Mucosa of descending colon (tissue), 3 donors: ENCODE data around the gene WDR86. TPM values are rescaled to one million over a fixed set of nuclear protein-coding genes. Genes with fewer than 3 reads are reported as not detected.

Experiments
- ATAC-seq: fragments of 200-7000 bp; cut with Tn5 transposase; one replicate; pipeline ENCODE4 v1.9.1; 2020; ENCODE audit warnings: mild to moderate bottlenecking, moderate library complexity
- DNase-seq, 3 donors: peaks; one replicate each; pipeline ENCODE4 v3.0.0-alpha.2; 2020
- H3K36me3 ChIP-seq: fragments of 200-600 bp; one replicate; pipeline ENCODE4 v1.8.0; 2021; ENCODE audit warnings: low read depth, mild to moderate bottlenecking
- H3K4me1 ChIP-seq: fragments of 200-600 bp; one replicate; pipeline ENCODE4 v1.8.0; 2021; ENCODE audit warnings: low read depth, mild to moderate bottlenecking
- H3K4me3 ChIP-seq: fragments of 200-600 bp; one replicate; pipeline ENCODE4 v1.8.0; 2021; ENCODE audit warnings: mild to moderate bottlenecking
- H3K9me3 ChIP-seq: fragments of 200-600 bp; one replicate; pipeline ENCODE4 v1.8.0; 2021; ENCODE audit warnings: mild to moderate bottlenecking
- intact Hi-C, 2 donors: fragments of 100-400 bp; cut with DNase I in 1 of 2; cut with micrococcal nuclease in 1 of 2; formaldehyde crosslinking; loops; one replicate each; pipeline versions ENCODE4 v1.11.0 to v1.11.1; 2022; cut with DNase I, micrococcal nuclease
- total RNA-seq, 3 donors: library from RNA; stranded (reverse); fragmentation: NEBNext Ultra II Directional in 2 of 3; extraction: Animal tissue kit (Norgen Biotek cat#: 25700) in 2 of 3; gene quantifications; one replicate each; pipeline versions ENCODE4 v1.2.1 to v1.2.4, GENCODE V29; 2021 to 2023
- TF ChIP-seq, protein P1 (sequence below): fragments of 200-600 bp; IDR thresholded peaks from one replicate; pipeline ENCODE4 v1.8.0; 2022; ENCODE audit warnings: antibody characterized with exemption, mild to moderate bottlenecking
- donor health status: DM: no; HTN: no; CAD: no; lungs with moderate emphysema.
- donor health status: DM: no; HTN: no; CAD: no.
- donor health status: DM: no; HTN: yes; CAD: no.

Gene WDR86
- total RNA-seq, 3 donors from 2014 or later, result 0.38 to 16.6 (median 1.2) TPM

DNA sequence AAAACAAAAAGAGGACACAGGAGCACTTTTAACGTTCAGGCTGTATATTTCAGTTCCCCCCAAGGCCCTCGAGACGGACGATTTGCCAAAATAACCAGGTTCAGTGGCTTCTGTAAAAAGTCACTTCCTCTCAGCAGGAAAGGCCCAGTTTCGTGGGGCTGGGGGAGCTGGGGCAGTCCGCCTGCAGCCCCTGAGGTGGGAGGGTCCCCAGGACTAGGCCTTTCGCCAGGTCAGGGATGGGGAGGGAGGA lies 28.8 kb downstream of the WDR86 start:
- H3K9me3 ChIP-seq, result no peaks in the 10 kb centered on the region
- TF ChIP-seq, protein P1, sequence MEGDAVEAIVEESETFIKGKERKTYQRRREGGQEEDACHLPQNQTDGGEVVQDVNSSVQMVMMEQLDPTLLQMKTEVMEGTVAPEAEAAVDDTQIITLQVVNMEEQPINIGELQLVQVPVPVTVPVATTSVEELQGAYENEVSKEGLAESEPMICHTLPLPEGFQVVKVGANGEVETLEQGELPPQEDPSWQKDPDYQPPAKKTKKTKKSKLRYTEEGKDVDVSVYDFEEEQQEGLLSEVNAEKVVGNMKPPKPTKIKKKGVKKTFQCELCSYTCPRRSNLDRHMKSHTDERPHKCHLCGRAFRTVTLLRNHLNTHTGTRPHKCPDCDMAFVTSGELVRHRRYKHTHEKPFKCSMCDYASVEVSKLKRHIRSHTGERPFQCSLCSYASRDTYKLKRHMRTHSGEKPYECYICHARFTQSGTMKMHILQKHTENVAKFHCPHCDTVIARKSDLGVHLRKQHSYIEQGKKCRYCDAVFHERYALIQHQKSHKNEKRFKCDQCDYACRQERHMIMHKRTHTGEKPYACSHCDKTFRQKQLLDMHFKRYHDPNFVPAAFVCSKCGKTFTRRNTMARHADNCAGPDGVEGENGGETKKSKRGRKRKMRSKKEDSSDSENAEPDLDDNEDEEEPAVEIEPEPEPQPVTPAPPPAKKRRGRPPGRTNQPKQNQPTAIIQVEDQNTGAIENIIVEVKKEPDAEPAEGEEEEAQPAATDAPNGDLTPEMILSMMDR, result no peak
- no peak for ATAC-seq
- no peak for DNase-seq
- intact Hi-C loops, result no loop called here
- H3K4me3 ChIP-seq, result no peak overlapping the region
- peaks cover 10% of the 10 kb centered on the region for H3K4me1 ChIP-seq
- peaks cover 2% of the 10 kb centered on the region for H3K36me3 ChIP-seq

GRCh38 chr7:151380199-151381097 lies 29.4 kb downstream of the WDR86 start:
- no peak for ATAC-seq
- H3K9me3 ChIP-seq, result no peaks in the 10 kb centered on the region

DNA sequence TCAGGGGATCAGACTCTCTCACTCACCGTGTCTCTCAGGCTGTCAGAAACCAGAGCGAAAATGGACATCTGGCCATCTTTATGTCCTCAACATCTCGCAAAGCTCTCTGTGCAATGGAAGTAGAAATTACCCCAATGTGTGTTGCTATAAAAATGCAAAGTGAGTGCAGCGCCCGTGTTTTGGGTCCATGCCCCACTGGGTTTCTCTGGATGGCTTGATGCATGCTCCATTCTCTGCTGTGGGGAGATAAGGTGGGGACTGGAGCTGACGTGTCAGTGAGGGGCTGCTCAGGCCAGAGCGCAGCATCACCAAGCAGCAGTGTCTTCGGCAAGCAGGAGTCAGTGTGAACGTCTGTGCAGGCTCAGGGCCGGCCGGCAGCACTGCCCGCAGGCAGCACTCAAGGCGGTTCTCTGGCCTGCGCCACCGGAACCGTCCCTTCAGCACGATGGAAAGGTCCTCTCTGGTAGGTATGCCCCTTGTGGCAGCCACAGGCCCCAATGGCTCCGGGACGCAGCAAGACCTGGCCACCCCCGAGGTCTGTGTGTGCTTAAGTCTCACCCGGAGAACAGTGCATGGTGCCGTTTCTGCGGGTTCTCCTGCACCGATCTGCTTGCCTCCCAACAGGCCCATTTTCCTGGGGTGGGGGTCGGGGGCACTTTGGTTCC lies 30.2 kb downstream of the WDR86 start:
- no peak for DNase-seq
- Histone ChIP-seq H3K36me3 (peaks cover 2% of the 10 kb centered on the region), H3K9me3 (no peaks in the 10 kb centered on the region), H3K4me3 (no peak overlapping the region), H3K4me1 (peaks cover 10% of the 10 kb centered on the region)
- TF ChIP-seq, protein P1, result no peak
- intact Hi-C loops, result no loop called here
- no peak for ATAC-seq

More at GRCh38 chr7:151380199-151381097, 29.4 kb downstream of the WDR86 start:
- TF ChIP-seq, protein P1, result no peak
- peaks cover 10% of the 10 kb centered on the region for H3K4me1 ChIP-seq
- peak in 1 of 3 donors; percentile 14 for DNase-seq
- peaks cover 2% of the 10 kb centered on the region for H3K36me3 ChIP-seq
- H3K4me3 ChIP-seq, result no peak overlapping the region
- intact Hi-C loops, result no loop called here

DNA sequence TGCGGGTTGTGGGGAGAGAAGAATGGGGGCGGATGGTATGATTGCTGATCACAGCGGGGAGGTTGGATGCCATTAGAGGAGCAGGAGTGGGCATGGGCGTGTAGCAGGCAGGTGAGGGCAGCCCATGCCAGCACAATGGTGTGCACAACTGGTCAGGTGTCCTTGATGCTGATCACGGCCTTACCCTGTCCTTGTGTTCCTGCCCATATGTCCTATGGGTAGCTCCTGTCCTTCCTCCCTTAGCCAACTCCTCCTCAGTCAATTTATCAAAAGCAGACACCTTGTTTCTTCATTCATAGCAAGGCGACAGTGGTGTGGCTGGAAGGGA lies 30.7 kb downstream of the WDR86 start:
- Histone ChIP-seq H3K36me3 (peaks cover 2% of the 10 kb centered on the region), H3K4me3 (no peak overlapping the region), H3K4me1 (peaks cover 10% of the 10 kb centered on the region), H3K9me3 (no peaks in the 10 kb centered on the region)
- no peak for DNase-seq
- intact Hi-C loops, result no loop called here
- TF ChIP-seq, protein P1, result no peak
- ATAC-seq, result no peak

GRCh38 chr7:151378496-151379192 lies 31.2 kb downstream of the WDR86 start:
- no peak for ATAC-seq
- intact Hi-C loops, result no loop called here
- TF ChIP-seq, protein P1, result no peak
- Histone ChIP-seq H3K9me3 (no peaks in the 10 kb centered on the region), H3K4me1 (peaks cover 10% of the 10 kb centered on the region), H3K36me3 (peaks cover 2% of the 10 kb centered on the region), H3K4me3 (no peak overlapping the region)
- no peak for DNase-seq
